Body of pancreas (tissue), 4 donors: ENCODE data around the gene GALNT15.

ENCODE experiments used
- POLR2A ChIP-seq, 3 donors: fragments of 450-650 bp; IDR thresholded peaks; one replicate each; pipeline ENCODE4 v1.6.1; 2016; ENCODE audit warnings: antibody characterized with exemption in 3 of 3, mild to moderate bottlenecking in 2 of 3
- TF ChIP-seq, protein P1 (sequence below), 7 experiments: fragments of 450-650 bp in 4 of 7; fragments of 200-600 bp in 3 of 7; sonication (generic) in 3 of 7; IDR thresholded peaks; one replicate each; pipeline ENCODE4 v1.5.1; 2016 to 2019; ENCODE audit warnings: antibody characterized with exemption in 7 of 7

DNA sequence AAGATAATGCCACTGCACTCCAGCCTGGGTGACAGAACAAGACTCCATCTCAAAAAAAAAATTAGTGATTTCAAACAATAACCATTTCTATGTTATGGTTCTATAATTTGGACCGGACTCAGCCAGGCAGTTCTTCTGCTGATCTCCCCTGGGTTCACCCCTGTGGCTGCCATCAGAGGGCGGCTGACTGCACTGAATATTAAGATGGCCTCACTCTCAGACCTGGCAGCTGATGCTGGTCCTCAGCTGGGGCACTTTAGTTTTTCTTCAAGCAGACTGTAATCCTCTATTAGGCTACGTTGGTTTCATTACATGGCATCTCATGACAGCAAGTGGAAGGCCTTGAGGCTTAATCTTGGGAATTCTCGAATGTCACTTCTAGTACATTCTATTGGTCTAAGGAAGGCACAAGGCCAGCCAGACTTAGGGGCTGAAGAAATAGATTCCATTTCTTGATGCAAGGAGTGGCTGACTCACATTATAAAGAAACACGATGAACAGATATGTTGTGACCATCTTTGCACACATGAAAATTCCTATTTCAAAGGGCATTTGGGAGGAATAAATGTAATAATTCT, 12.8 kb downstream of the GALNT15 start:
- TF ChIP-seq, protein P1, sequence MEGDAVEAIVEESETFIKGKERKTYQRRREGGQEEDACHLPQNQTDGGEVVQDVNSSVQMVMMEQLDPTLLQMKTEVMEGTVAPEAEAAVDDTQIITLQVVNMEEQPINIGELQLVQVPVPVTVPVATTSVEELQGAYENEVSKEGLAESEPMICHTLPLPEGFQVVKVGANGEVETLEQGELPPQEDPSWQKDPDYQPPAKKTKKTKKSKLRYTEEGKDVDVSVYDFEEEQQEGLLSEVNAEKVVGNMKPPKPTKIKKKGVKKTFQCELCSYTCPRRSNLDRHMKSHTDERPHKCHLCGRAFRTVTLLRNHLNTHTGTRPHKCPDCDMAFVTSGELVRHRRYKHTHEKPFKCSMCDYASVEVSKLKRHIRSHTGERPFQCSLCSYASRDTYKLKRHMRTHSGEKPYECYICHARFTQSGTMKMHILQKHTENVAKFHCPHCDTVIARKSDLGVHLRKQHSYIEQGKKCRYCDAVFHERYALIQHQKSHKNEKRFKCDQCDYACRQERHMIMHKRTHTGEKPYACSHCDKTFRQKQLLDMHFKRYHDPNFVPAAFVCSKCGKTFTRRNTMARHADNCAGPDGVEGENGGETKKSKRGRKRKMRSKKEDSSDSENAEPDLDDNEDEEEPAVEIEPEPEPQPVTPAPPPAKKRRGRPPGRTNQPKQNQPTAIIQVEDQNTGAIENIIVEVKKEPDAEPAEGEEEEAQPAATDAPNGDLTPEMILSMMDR (IDR thresholded peaks at IDR 0.05), result no peak
- no peak for TF ChIP-seq POLR2A (IDR thresholded peaks at IDR 0.05)
